ENCODE measurements around the gene DUSP18. TPM values are rescaled to one million over a fixed set of nuclear protein-coding genes. Genes with fewer than 3 reads are reported as not detected.

DUSP18 gene
- total RNA-seq, 2 experiments from 2014 or later, result 7.0 to 7.6 TPM

DNA sequence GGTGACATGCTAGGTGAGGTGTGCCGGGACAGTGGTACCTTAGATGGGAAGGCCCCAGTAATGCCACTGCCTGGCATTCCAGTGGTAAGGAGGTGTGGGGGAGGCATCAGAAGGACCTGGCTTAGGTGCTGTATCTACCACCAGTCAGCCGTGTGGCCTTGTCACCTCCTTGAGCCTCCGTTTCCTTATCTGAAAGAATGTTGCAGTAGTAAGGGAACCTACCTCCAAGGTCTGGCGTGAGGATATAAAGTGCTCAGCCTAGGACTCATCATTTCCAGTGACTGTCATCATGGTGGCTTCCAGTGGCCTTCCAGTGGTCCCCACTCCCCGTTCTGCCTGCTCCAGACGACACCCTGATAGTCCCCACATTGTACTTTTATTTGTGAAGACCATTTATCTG, 6.8 kb upstream of the DUSP18 start:
- H3K27ac Mint-ChIP-seq, result no peak overlapping the region
- H3K4me3 Mint-ChIP-seq, result no peak overlapping the region
- no peaks in the 10 kb centered on the region for H3K9me3 Mint-ChIP-seq (ENCODE audit: insufficient read depth)
- POLR2A ChIA-PET, result no interaction called here
- H3K36me3 Mint-ChIP-seq (ENCODE audit: low read depth), result no peaks in the 10 kb centered on the region
- ATAC-seq, result no peak
- no peak for DNase-seq
- H3K4me1 Mint-ChIP-seq (ENCODE audit: low read depth), result no peaks in the 10 kb centered on the region
- CTCF ChIA-PET, result no interaction called here
- H3K27me3 Mint-ChIP-seq (ENCODE audit: low read depth), result peaks cover 20% of the 10 kb centered on the region

DNA sequence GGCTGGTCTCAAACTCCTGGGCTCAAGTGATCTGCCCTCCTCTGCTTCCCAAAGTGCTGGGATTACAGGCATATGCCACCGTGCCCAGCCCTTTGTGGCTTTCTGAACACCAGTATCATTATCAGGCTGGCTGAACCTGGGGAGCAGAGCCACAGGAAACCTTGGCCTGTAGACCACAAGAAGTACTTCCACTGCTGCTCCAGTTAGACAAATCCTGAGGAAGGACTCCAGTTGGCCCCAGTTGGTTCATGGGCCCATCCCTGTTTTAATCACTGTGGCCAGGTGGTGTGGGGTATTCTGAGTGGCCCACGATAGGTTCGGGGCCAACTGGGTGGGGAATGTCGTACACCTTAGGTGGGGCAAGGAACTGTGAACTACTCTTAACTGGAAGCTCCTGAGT, 5.5 kb upstream of the DUSP18 start:
- Mint-ChIP-seq H3K4me1 (ENCODE audit: low read depth) (peaks cover 5% of the 10 kb centered on the region), H3K4me3 (no peak overlapping the region), H3K27ac (no peak overlapping the region), H3K36me3 (ENCODE audit: low read depth) (no peaks in the 10 kb centered on the region), H3K9me3 (ENCODE audit: insufficient read depth) (no peaks in the 10 kb centered on the region), H3K27me3 (ENCODE audit: low read depth) (peaks cover 15% of the 10 kb centered on the region)
- ATAC-seq (no peak), DNase-seq (no peak)
- CTCF ChIA-PET, result interaction anchor here (1.1 kb wide), 1 partner anchor 23 kb away, joined by 3 read pairs; no protein-coding TSS in a partner anchor
- POLR2A ChIA-PET, result no interaction called here

DNA sequence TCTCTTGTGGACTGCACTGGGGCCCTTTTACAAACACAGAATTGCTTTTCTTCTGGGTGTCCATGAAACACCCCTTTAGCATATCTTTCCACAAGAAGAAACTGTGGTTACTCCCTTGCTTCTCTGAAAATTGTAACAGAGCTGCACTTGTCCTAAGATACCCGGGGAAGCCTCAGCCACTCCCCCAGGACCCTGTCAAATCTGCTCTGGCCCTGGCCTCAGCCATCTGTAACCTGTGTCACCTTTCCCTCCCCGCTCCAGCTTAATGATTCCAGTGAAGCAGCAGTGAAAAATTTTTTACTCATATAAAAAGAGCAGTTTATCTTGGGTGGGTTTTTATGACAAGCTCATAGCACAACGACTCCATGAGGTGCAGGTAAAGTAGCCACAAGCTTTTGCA, 3.4 kb upstream of the DUSP18 start:
- H3K4me3 Mint-ChIP-seq, result no peak overlapping the region
- H3K36me3 Mint-ChIP-seq (ENCODE audit: low read depth), result no peaks in the 10 kb centered on the region
- POLR2A ChIA-PET, result no interaction called here
- ATAC-seq (no peak), DNase-seq (no peak)
- H3K27ac Mint-ChIP-seq, result no peak overlapping the region
- peaks cover 14% of the 10 kb centered on the region for H3K4me1 Mint-ChIP-seq (ENCODE audit: low read depth)
- CTCF ChIA-PET, result interaction anchor here (1.6 to 2.2 kb wide), 2 partner anchors 36 to 84 kb away, joined by 3 to 10 read pairs; partner anchors contain the start of gene SLC35E4
- H3K9me3 Mint-ChIP-seq (ENCODE audit: insufficient read depth), result no peaks in the 10 kb centered on the region
- H3K27me3 Mint-ChIP-seq (ENCODE audit: low read depth), result peaks cover 3% of the 10 kb centered on the region

DNA sequence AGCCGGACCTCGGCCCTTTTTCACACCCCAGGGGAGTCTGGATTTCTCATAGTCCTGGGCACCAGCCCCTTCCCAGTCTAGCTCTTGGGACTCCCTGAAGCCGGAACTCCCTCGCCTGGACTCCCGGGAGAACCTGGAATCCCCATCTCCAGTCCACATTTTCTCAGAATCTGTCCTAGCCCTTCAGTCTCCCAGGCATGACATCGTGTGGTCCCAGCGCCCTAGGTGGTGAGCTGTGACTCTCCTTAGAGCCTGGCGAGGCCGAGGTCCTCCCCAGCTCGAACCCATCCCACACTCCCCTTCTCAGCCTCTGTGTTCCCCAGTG, 673 bp upstream of the DUSP18 start:
- peak overlapping the region; percentile 22 for H3K27ac Mint-ChIP-seq
- ATAC-seq, result no peak
- POLR2A ChIA-PET, result interaction anchor here (1.0 to 1.1 kb wide), 2 partner anchors 12 to 34 kb away, joined by 3 read pairs; no protein-coding TSS in a partner anchor

DNA sequence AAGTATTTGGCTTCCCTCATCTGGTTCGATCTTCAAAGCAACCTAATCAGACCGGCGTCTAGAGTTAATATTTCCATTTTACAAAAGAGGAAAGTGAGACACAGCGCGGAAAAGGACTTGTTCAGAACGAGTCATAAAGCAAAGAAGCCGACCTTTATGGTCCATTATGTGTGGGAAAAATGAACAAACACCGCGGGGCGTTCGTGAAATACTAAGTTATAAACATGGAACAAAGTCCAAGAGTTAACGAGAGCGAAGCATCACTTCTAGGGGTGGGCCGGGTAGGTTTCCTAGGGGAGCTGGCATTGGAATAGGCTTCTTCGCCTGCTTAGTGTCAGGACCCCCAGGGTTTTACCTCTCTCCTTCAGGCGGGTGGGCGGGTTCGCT, 575 bp downstream of the DUSP18 start:
- H3K36me3 Mint-ChIP-seq (ENCODE audit: low read depth), result peaks cover 9% of the 10 kb centered on the region
- ATAC-seq (no peak), DNase-seq (no peak)
- peaks cover 15% of the 10 kb centered on the region for H3K4me1 Mint-ChIP-seq (ENCODE audit: low read depth)
- CTCF ChIA-PET, result interaction anchor here (1.7 to 3.3 kb wide), 3 partner anchors 17 to 88 kb away, joined by 11 to 31 read pairs (median 15); partner anchors contain the start of gene SLC35E4
- H3K27ac Mint-ChIP-seq, result peak overlapping the region; percentile 83
- POLR2A ChIA-PET, result interaction anchor here (0.6 to 0.8 kb wide), 2 partner anchors 32 to 34 kb away, joined by 3 read pairs; no protein-coding TSS in a partner anchor
- peaks cover 3% of the 10 kb centered on the region for H3K27me3 Mint-ChIP-seq (ENCODE audit: low read depth)
- no peaks in the 10 kb centered on the region for H3K9me3 Mint-ChIP-seq (ENCODE audit: insufficient read depth)
- H3K4me3 Mint-ChIP-seq, result peak overlapping the region; percentile 90

More for the DNA sequence above, 673 bp upstream of the DUSP18 start:
- H3K9me3 Mint-ChIP-seq (ENCODE audit: insufficient read depth), result no peaks in the 10 kb centered on the region
- H3K4me1 Mint-ChIP-seq (ENCODE audit: low read depth), result peaks cover 15% of the 10 kb centered on the region
- CTCF ChIA-PET, result interaction anchor here (2.5 to 3.3 kb wide), 2 partner anchors 33 to 87 kb away, joined by 11 to 31 read pairs; partner anchors contain the start of gene SLC35E4
- peak overlapping the region; percentile 90 for H3K4me3 Mint-ChIP-seq
- no peak for DNase-seq
- peaks cover 4% of the 10 kb centered on the region for H3K36me3 Mint-ChIP-seq (ENCODE audit: low read depth)
- peaks cover 3% of the 10 kb centered on the region for H3K27me3 Mint-ChIP-seq (ENCODE audit: low read depth)

DNA sequence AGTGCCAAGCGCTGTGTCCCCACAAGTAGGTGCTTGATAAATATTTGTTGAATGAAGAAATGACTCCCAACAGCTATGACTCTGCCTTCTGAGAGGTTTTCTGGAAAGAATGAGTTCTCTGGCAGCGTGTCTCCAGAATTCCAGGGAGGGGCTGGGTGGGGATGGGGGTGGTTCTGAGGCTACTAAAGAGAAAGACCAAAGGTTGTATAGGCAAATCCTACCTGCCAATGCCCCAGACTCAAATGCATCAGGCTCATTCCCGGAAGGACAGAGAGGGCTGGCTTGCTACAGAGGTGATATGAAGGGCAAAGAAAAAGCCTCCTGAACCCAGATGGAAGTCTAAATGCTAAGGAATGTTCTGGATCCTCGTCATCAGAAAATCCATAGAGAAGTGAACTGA, 1.9 kb downstream of the DUSP18 start:
- peaks cover 3% of the 10 kb centered on the region for H3K27me3 Mint-ChIP-seq (ENCODE audit: low read depth)

DNA sequence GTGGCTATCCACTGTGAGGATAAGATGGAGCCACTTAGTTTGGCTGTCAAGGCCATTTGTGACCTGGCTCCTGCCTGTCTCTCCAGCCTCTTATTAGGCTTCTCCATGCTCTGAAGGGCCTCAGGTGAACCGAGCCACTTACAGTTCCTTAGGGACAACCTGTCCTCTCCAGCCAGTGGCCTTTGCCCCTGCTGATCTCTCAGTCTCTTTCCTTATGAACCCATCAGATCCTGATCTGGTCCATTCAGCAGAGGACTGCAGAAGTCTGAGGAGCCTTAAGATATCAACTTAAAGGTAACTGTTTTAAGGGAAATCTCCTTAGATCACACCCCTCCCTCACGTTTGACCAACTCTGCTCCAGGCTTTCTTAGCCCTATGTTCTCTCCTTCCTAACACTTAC, 2.4 kb downstream of the DUSP18 start:
- POLR2A ChIA-PET, result no interaction called here
- Mint-ChIP-seq H3K4me1 (ENCODE audit: low read depth) (peaks cover 15% of the 10 kb centered on the region), H3K27me3 (ENCODE audit: low read depth) (peaks cover 3% of the 10 kb centered on the region), H3K36me3 (ENCODE audit: low read depth) (peaks cover 9% of the 10 kb centered on the region), H3K4me3 (no peak overlapping the region), H3K9me3 (ENCODE audit: insufficient read depth) (no peaks in the 10 kb centered on the region), H3K27ac (no peak overlapping the region)
- ATAC-seq, result no peak
- CTCF ChIA-PET, result no interaction called here
- DNase-seq, result no peak

More for the DNA sequence above, 1.9 kb downstream of the DUSP18 start:
- Mint-ChIP-seq H3K9me3 (ENCODE audit: insufficient read depth) (no peaks in the 10 kb centered on the region), H3K27ac (no peak overlapping the region), H3K36me3 (ENCODE audit: low read depth) (peaks cover 9% of the 10 kb centered on the region), H3K4me3 (no peak overlapping the region), H3K4me1 (ENCODE audit: low read depth) (peaks cover 15% of the 10 kb centered on the region)
- DNase-seq (no peak), ATAC-seq (no peak)
- ChIA-PET CTCF (no interaction called here), POLR2A (no interaction called here)

DNA sequence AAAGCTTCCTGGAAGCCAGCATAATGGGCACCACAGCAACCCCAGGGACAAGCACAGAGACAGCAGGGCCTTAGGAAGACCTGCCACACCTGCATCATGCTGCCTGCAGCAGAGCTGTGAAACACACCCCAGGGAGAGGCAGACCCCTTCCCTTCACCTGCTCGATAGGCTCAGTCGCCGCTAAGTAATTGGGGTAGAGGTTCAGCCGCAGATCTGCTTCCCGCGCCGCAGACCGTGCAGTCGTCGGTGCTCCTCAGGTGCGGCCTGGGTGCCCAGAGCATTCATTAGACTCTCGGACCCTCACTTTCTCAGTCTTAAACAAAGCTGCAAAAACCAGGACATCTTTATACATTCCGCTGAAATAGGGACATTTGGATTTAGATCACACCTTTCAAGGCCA, 2.9 kb downstream of the DUSP18 start:
- H3K27ac Mint-ChIP-seq, result no peak overlapping the region
- ATAC-seq (no peak), DNase-seq (no peak)
- no peak overlapping the region for H3K4me3 Mint-ChIP-seq
- H3K36me3 Mint-ChIP-seq (ENCODE audit: low read depth), result peaks cover 9% of the 10 kb centered on the region
- ChIA-PET CTCF (interaction anchor here (0.9 kb wide), 1 partner anchor 30 kb away, joined by 3 read pairs; no protein-coding TSS in a partner anchor), POLR2A (no interaction called here)
- peaks cover 3% of the 10 kb centered on the region for H3K27me3 Mint-ChIP-seq (ENCODE audit: low read depth)
- peaks cover 15% of the 10 kb centered on the region for H3K4me1 Mint-ChIP-seq (ENCODE audit: low read depth)
- no peaks in the 10 kb centered on the region for H3K9me3 Mint-ChIP-seq (ENCODE audit: insufficient read depth)

DNA sequence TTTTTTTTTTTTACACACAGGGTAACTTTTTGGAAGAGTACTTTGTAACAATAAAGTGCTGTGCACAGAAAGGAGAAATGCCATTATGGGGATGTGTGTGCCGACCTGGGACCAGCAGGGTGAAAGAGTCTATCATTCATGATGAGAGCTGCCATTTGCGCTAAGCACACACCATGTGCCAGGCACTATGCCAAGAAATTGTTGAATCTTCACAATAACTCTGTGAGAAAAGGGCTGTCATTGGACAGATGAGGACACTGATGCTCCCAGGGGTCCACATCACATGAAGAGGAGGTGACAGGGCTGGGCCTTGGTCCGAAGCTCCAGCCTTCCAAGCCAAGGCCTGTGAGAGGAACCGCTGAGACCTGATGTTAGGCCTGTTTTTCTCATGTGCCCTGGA, 5.6 kb downstream of the DUSP18 start:
- ChIA-PET POLR2A (no interaction called here), CTCF (interaction anchor here (1.1 kb wide), 1 partner anchor 27 kb away, joined by 5 read pairs; the partner anchor contains the start of gene SLC35E4)
- Mint-ChIP-seq H3K4me3 (no peak overlapping the region), H3K4me1 (ENCODE audit: low read depth) (peaks cover 8% of the 10 kb centered on the region), H3K9me3 (ENCODE audit: insufficient read depth) (no peaks in the 10 kb centered on the region), H3K36me3 (ENCODE audit: low read depth) (peaks cover 9% of the 10 kb centered on the region), H3K27ac (no peak overlapping the region), H3K27me3 (ENCODE audit: low read depth) (no peaks in the 10 kb centered on the region)
- DNase-seq (no peak), ATAC-seq (no peak)

DNA sequence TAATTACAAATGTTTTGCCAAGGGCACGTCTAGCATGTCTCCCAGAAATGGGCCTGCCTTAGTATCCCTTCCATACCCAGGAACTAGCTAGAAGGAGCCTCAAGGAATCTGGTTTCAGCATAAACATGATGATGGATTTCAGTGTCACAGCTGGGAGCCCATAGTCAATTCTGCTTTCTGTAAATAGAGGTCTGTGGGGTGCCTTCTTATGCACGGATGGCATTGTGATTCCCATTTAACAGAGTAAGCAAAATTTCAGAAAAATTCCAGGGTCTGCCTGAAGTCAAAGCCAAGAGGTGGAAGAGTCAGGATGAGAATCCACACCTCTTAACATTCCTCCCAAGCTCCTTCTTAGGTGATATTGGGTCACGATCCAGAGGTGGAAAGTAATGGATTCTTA, 12.1 kb downstream of the DUSP18 start:
- ATAC-seq (no peak), DNase-seq (no peak)
- peaks cover 14% of the 10 kb centered on the region for H3K4me1 Mint-ChIP-seq (ENCODE audit: low read depth)
- ChIA-PET CTCF (interaction anchor here (0.9 kb wide), 1 partner anchor 265 kb away, joined by 4 read pairs; no protein-coding TSS in a partner anchor), POLR2A (interaction anchor here (0.6 kb wide), 3 partner anchors 30 to 1383 kb away, joined by 3 to 6 read pairs (median 4); no protein-coding TSS in a partner anchor)
- no peak overlapping the region for H3K4me3 Mint-ChIP-seq
- no peaks in the 10 kb centered on the region for H3K9me3 Mint-ChIP-seq (ENCODE audit: insufficient read depth)
- no peaks in the 10 kb centered on the region for H3K27me3 Mint-ChIP-seq (ENCODE audit: low read depth)
- no peaks in the 10 kb centered on the region for H3K36me3 Mint-ChIP-seq (ENCODE audit: low read depth)
- no peak overlapping the region for H3K27ac Mint-ChIP-seq

DNA sequence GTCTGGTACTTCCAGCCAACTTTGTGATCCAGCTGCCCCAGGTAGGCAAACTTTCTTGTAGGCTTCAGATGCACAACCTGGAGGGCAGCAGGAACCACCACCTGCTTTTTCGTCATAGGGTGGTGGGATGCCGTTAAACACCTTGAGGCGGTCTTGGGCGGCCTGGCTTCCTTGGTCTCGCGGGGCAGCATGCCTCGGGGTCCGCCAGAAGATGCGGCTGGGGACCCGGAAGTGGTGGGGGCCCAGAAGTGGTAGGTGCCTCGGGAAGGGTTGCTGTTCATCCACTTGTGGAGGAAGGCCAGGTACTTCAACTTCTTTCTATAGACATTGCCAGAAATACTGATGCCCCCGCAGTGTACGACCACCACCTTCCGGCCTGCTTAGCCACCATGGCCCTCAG, 13.3 kb downstream of the DUSP18 start:
- no peak overlapping the region for H3K27ac Mint-ChIP-seq
- peaks cover 19% of the 10 kb centered on the region for H3K4me1 Mint-ChIP-seq (ENCODE audit: low read depth)
- ChIA-PET POLR2A (no interaction called here), CTCF (no interaction called here)
- H3K4me3 Mint-ChIP-seq, result no peak overlapping the region
- H3K9me3 Mint-ChIP-seq (ENCODE audit: insufficient read depth), result no peaks in the 10 kb centered on the region
- H3K27me3 Mint-ChIP-seq (ENCODE audit: low read depth), result no peaks in the 10 kb centered on the region
- ATAC-seq, result no peak
- no peaks in the 10 kb centered on the region for H3K36me3 Mint-ChIP-seq (ENCODE audit: low read depth)
- no peak for DNase-seq

DNA sequence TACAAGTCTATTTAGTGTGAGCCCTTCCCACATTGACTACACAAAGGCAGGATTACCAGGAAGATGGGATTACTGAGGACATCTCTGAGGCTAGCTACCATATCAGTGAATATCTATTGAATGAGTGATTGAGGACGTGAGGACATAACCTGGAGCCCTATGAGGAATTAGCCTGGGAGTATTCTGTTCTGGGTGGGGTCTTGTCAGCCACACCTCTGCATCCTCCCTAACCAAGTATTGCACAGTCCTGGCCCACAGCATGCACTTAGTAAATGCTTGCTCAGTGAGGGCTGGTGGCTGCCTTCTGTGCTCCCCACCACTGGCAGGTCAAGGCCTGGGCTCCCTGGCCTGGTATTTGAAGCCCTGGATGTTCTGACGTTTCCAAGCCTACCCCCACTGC, 14.8 kb downstream of the DUSP18 start:
- Mint-ChIP-seq H3K36me3 (ENCODE audit: low read depth) (no peaks in the 10 kb centered on the region), H3K4me1 (ENCODE audit: low read depth) (peaks cover 25% of the 10 kb centered on the region), H3K27me3 (ENCODE audit: low read depth) (no peaks in the 10 kb centered on the region), H3K4me3 (no peak overlapping the region), H3K27ac (no peak overlapping the region), H3K9me3 (ENCODE audit: insufficient read depth) (no peaks in the 10 kb centered on the region)
- CTCF ChIA-PET, result no interaction called here
- DNase-seq, result no peak
- ATAC-seq, result no peak
- POLR2A ChIA-PET, result no interaction called here

All from activated CD8-positive, alpha-beta T cell treated with anti-CD3 and anti-CD28 coated beads, Interleukin-2, amount 10 ng/mL, durations not matched to agents 7 days and 5 days (primary cell).